Renal pelvis (tissue), 12 donors: Measurements from ENCODE around the gene MSN. TPM values are rescaled to one million over a fixed set of nuclear protein-coding genes. Genes with fewer than 3 reads are reported as not detected.
"Not testable (repeated sequence)": the region's sequence is repeated elsewhere in the genome, so short reads cannot be mapped to it uniquely, and the experiment has no call there.

Source experiments
- DNase-seq: peaks from one replicate; pipeline ENCODE4 v3.0.0-alpha.2; 2013
- long read RNA-seq, 16 experiments: transcript quantifications; one replicate each; lab custom pipeline, GENCODE V29; 2026
- polyA plus RNA-seq, 3 donors: library from polyadenylated mRNA; unstranded; fragments of 120-200 nt; gene quantifications; one replicate each; pipeline ENCODE4 v1.2.1, GENCODE V29; 2013; ENCODE audit not compliant: insufficient read length in 3 of 3

MSN gene
- polyA plus RNA-seq: 100 to 1,000 TPM; 214 to 237 (median 233) TPM
- long read RNA-seq, donor 1, transcript MSN-201 (13 exons, 3,944 nt): major isoform, 14 of 86 reads
- long read RNA-seq, donor 1, partial matches to known transcripts: 72 of 86 reads
- long read RNA-seq, donor 1, other reads (novel, unspliced or antisense): 0 of 86 reads
- long read RNA-seq, donor 2, transcript MSN-201 (13 exons, 3,944 nt): major isoform, 27 of 104 reads
- long read RNA-seq, donor 2, partial matches to known transcripts: 71 of 104 reads
- long read RNA-seq, donor 2, other reads (novel, unspliced or antisense): 6 of 104 reads
- long read RNA-seq, donor 3, transcript MSN-201 (13 exons, 3,944 nt): major isoform, 16 of 156 reads
- long read RNA-seq, donor 3, partial matches to known transcripts: 135 of 156 reads
- long read RNA-seq, donor 3, other reads (novel, unspliced or antisense): 5 of 156 reads
- long read RNA-seq, donor 4, transcript MSN-201 (13 exons, 3,944 nt): major isoform, 26 of 220 reads
- long read RNA-seq, donor 4, partial matches to known transcripts: 185 of 220 reads
- long read RNA-seq, donor 4, other reads (novel, unspliced or antisense): 9 of 220 reads
- long read RNA-seq, donor 5, transcript MSN-201 (13 exons, 3,944 nt): major isoform, 12 of 64 reads
- long read RNA-seq, donor 5, partial matches to known transcripts: 52 of 64 reads
- long read RNA-seq, donor 5, other reads (novel, unspliced or antisense): 0 of 64 reads
- long read RNA-seq, donor 6, transcript MSN-201 (13 exons, 3,944 nt): major isoform, 29 of 143 reads
- long read RNA-seq, donor 6, partial matches to known transcripts: 107 of 143 reads
- long read RNA-seq, donor 6, other reads (novel, unspliced or antisense): 7 of 143 reads
- long read RNA-seq, donor 7, transcript MSN-201 (13 exons, 3,944 nt): major isoform, 42 of 211 reads
- long read RNA-seq, donor 7, partial matches to known transcripts: 159 of 211 reads
- long read RNA-seq, donor 7, other reads (novel, unspliced or antisense): 10 of 211 reads
- long read RNA-seq, donor 8, transcript MSN-201 (13 exons, 3,944 nt): major isoform, 13 of 88 reads
- long read RNA-seq, donor 8, partial matches to known transcripts: 75 of 88 reads
- long read RNA-seq, donor 8, other reads (novel, unspliced or antisense): 0 of 88 reads
- long read RNA-seq, donor 9, transcript MSN-201 (13 exons, 3,944 nt): major isoform, 28 of 333 reads
- long read RNA-seq, donor 9, partial matches to known transcripts: 291 of 333 reads
- long read RNA-seq, donor 9, other reads (novel, unspliced or antisense): 14 of 333 reads
- long read RNA-seq, donor 10, transcript MSN-201 (13 exons, 3,944 nt): major isoform, 15 of 262 reads
- long read RNA-seq, donor 10, partial matches to known transcripts: 247 of 262 reads
- long read RNA-seq, donor 10, other reads (novel, unspliced or antisense): 0 of 262 reads
- long read RNA-seq, donor 11, transcript MSN-201 (13 exons, 3,944 nt): major isoform, 12 of 163 reads
- long read RNA-seq, donor 11, partial matches to known transcripts: 151 of 163 reads
- long read RNA-seq, donor 11, other reads (novel, unspliced or antisense): 0 of 163 reads
- long read RNA-seq, donor 12, transcript MSN-201 (13 exons, 3,944 nt): major isoform, 35 of 245 reads
- long read RNA-seq, donor 12, partial matches to known transcripts: 210 of 245 reads
- long read RNA-seq, donor 12, other reads (novel, unspliced or antisense): 0 of 245 reads
- long read RNA-seq, donor 13, partial matches to known transcripts: 126 of 129 reads
- long read RNA-seq, donor 13, other reads (novel, unspliced or antisense): 0 of 129 reads
- long read RNA-seq, donor 14, transcript MSN-201 (13 exons, 3,944 nt): major isoform, 32 of 339 reads
- long read RNA-seq, donor 14, partial matches to known transcripts: 290 of 339 reads
- long read RNA-seq, donor 14, other reads (novel, unspliced or antisense): 17 of 339 reads
- long read RNA-seq, donor 15, transcript MSN-201 (13 exons, 3,944 nt): major isoform, 40 of 113 reads
- long read RNA-seq, donor 15, partial matches to known transcripts: 66 of 113 reads
- long read RNA-seq, donor 15, other reads (novel, unspliced or antisense): 7 of 113 reads
- long read RNA-seq, donor 16, transcript MSN-201 (13 exons, 3,944 nt): major isoform, 34 of 305 reads
- long read RNA-seq, donor 16, partial matches to known transcripts: 263 of 305 reads
- long read RNA-seq, donor 16, other reads (novel, unspliced or antisense): 8 of 305 reads

GRCh38 chrX:65667503-65668376 is at the start of gene MSN:
Gene MSN (plus strand): TSS chrX:65667654. CDS start chrX:65667842, 188 bp downstream.
- no peak for DNase-seq

DNA sequence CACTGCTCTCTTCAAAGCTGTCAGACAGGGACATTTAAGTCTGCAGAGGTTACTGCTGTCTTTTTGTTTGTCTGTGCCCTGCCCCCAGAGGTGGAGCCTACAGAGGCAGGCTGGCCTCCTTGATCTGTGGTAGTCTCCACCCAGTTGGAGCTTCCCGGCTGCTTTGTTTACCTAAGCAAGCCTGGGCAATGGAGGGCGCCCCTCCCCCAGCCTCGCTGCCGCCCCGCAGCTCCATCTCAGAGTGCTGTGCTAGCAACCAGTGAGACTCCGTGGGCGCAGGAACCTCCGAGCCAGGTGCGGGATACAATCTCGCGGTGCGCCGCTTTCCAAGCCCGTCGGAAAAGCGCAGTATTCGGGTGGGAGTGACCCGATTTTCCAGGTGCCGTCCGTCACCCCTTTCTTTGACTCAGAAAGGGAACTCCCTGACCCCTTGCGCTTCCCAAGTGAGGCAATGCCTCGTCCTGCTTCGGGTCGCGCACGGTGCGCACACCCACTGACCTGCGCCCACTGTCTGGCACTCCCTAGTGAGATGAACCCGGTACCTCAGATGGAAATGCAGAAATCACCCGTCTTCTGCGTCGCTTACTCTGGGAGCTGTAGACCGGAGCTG is 47.3 kb upstream of the MSN start:
- DNase-seq: not testable (repeated sequence)

- DNase-seq: no peak
Measured at GRCh38 chrX:65630771-65631170, 36.7 kb upstream of the MSN start.

DNA sequence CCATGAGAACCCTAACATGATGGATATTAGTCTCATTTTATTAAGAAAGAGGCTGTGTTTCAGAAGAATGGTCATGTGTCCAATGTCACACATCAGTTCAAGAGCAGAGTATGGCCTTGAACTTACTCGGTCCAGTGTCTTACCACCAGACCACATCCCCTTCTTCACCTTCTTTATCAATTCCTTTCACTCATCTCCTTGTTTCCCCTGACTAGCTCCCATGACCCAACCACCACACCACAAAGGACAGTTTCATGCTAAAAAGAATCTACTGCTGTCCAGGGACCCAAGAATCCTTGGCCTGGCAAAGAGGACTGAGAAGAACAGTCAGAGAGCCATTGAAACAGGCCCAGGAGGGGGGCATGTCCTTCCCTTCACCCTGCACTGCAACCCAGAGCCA is 33.6 kb upstream of the MSN start:
- DNase-seq: no peak

GRCh38 chrX:65634732-65635131 is 32.7 kb upstream of the MSN start:
- no peak for DNase-seq

GRCh38 chrX:65635378-65635777 is 32.1 kb upstream of the MSN start:
- no peak for DNase-seq

DNA sequence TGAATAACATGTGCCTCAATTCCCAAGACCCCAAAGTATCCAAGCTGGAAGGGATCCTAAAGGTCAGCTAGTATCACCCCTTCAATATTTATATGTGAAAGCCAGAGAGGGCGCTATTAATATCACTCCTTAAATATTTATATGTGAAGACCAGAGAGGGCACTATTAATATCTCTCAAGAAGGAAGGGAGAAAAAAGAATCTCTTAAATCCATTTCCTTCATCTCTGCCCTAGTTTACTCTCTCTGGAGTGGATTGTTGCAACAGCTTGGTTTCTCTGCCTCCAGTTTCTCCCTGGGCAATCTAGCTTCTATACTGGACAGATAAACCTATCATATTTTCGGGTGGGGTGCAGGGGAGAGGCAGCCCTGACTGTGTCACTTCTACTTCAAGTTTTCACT is 31.6 kb upstream of the MSN start:
- DNase-seq: no peak

DNA sequence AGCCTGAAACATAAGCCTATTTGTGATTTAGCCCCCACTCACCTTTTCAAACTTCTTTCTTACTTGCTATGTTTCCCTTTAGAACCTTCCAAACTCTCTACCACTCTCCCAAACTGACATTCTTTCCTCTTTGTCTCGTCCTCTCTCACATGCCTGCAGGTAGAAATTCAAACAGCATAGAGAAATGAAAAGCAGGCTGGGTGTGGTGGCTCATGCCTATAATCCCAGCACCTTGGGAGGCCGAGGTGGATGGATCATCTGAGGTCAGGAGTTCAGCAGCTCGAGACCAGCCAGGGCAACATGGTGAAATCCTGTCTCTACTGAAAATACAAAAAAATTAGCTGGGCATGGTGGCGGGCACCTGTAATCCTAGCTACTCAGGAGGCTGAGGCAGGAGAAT is 31.2 kb upstream of the MSN start:
- not testable (repeated sequence) for DNase-seq

DNA sequence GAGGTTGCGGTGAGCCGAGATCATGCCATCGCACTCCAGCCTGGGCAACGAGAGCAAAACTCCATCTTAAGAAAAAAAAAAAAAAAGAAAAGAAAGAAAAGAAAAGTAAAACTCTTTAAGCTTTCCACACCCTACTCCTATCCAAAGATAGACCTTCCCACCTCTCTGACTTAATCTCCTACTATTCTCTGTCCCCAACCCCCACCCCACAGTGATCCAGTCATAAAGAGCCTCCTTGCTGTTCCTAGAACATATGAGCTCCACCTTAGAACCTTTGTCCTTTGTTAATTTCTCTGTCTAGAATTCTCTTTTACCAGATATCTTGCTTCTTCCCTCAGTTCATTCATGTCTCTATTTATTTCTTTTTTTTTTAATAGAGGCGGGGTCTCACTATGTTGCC is 30.1 kb upstream of the MSN start:
- no peak for DNase-seq

- no peak for DNase-seq
Measured at GRCh38 chrX:65642914-65643491, 24.5 kb upstream of the MSN start.

DNA sequence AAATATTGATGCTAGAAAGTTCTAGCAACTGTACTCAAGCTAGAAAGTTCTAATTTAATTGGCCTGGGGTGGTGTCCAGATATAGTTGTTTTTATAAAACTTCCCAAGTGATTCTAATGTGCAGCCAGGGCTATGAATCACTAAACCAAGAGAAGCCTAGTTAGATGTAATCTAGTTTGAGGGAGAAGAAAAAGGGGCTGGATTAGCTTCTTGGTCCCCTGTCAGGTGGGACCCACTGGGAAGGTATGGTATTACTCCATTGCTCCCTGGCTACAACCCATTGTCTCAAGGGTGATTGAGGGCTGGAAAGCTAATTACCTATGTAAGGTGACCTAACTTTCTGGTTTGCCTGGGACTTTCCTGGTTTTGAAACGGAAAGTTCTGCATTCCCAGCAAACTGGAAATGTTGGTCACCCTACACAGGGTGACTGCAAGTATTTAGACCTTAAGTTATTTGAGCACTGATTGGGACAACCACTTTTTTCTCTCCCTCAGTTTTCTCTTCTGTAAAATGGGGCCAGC is 23.9 kb upstream of the MSN start:
- no peak for DNase-seq

DNA sequence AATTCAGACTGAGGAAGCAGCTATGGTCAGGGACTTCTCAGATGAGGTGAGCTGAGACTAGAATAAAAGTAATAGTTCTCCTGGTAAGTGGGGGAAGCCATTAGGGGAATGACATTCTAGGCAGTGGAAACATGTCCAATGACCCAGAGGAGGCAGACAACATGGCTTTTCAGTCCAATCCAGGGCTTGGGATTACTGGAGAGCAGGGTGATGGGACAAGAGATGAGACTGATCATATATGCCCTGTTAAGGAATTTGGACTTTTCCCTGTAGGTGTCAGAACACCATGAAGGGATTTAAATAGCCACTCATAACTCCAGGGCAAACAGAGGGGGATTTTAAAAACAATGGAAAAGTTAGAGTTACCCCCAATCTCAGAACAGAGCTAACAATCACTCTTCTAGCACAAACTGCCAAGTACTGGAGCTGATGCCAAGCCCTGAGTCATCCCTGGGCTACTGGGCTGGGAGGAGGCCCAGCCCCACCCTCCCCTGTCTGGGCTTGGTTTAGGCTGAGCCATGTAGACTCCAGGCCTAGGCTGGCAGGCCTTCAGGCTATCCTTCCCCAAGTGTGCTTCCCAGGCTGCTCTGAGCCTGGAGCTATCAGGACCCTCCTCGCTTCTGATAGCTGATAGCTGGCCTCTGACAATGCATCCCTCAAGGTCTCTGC is 22.7 kb upstream of the MSN start:
- DNase-seq: no peak

- DNase-seq: no peak
Measured at GRCh38 chrX:65647801-65648200, 19.7 kb upstream of the MSN start.

GRCh38 chrX:65652098-65652497 is 15.4 kb upstream of the MSN start:
- no peak for DNase-seq

GRCh38 chrX:65657009-65657441 is 10.4 kb upstream of the MSN start:
- DNase-seq: not testable (repeated sequence)

GRCh38 chrX:65657659-65658058 is 9.8 kb upstream of the MSN start:
- DNase-seq: no peak

GRCh38 chrX:65658229-65658628 is 9.2 kb upstream of the MSN start:
- DNase-seq: no peak
